Measurements from ENCODE around the gene ARPC2.

Gene ARPC2

DNA sequence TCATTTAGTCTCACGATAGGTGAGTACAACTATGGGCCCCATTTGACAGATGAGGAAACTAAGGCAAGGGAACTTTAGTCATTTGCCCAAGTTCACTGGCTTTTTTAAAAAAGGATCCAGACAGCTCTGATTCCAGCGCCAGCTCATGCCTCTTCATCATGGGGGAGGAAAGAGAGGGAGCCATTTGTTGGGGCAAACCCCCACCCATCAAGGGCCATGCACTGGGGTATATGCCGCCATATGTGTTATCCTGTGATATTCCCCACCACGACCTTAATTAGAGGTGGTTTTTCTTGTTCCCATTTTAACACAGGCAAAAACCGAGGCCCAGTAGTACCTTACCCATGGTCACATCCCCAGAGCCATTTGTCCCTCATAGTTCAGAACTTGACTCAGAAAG is 43.2 kb downstream of the ARPC2 start:
- 87 to 93% methylated on average over 5 of the region's 5 CpGs for WGBS, 2 experiments
- Histone ChIP-seq H3K9me3 (ENCODE audit: control insufficient read depth, low read length) (no peaks in the 10 kb centered on the region), H3K36me3 (ENCODE audit: control insufficient read depth, insufficient read depth, low read length) (peaks cover 15% of the 10 kb centered on the region), H3K27me3 (ENCODE audit: control insufficient read depth, insufficient read depth, low read length, poor library complexity, severe bottlenecking) (no peaks in the 10 kb centered on the region), H3K4me1 (ENCODE audit: control insufficient read depth, insufficient read depth, low read length) (peaks cover 13% of the 10 kb centered on the region), H3K4me3 (ENCODE audit: insufficient read depth, low read depth, low read length) (no peak overlapping the region), H3K27ac (ENCODE audit: insufficient read depth, low read depth, low read length, poor library complexity, severe bottlenecking) (no peak overlapping the region)

DNA sequence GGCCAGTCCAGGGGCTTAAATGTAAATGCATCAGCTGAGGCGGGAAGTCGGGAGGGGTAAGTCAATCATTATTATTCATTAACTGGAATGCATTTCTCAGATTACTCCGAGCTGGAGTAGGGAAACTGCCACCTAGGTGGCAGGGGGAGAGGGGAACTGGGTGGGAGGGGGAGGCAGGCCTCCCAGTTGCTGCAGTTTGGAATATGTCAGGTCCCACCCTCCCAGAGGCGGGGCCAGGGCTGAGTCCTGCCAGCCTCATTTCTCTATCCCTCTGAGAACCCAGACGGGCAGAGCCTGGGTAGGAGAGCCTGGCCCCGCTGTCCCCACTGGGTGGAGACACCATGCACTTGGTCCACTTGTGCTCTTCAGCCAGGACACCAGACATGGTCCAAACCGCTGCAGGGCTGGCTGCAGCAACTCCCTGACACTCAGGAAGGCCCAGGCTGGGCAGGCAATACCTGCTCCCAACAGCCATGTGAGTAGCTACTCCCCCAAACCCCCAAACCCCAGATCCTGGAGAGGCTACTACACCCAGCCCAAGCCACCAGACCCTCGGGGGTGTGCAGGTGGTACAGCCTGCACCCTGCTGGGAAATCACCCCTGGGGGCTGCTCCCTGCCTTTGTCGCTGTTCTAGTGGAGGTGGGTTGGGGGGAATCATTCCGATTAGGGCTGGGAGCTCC is 43.9 kb downstream of the ARPC2 start, which contains the start of gene GPBAR1:
TSS of gene GPBAR1 (plus strand) at position 274 of the 681 bp plus-strand sequence. CDS start 1,710 bp downstream, outside the sequence.
- Histone ChIP-seq H3K27ac (ENCODE audit: insufficient read depth, low read depth, low read length, poor library complexity, severe bottlenecking) (peak within 1 kb of the TSS; percentile 50), H3K9me3 (ENCODE audit: control insufficient read depth, low read length) (no peaks in the 10 kb centered on the region), H3K4me1 (ENCODE audit: control insufficient read depth, insufficient read depth, low read length) (peaks cover 13% of the 10 kb centered on the region), H3K27me3 (ENCODE audit: control insufficient read depth, insufficient read depth, low read length, poor library complexity, severe bottlenecking) (no peaks in the 10 kb centered on the region), H3K4me3 (ENCODE audit: insufficient read depth, low read depth, low read length) (no peak within 1 kb of the TSS), H3K36me3 (ENCODE audit: control insufficient read depth, insufficient read depth, low read length) (peaks cover 15% of the 10 kb centered on the region)
- WGBS, 2 experiments = 38 to 44% methylated on average over 9 to 10 of the region's 10 CpGs

DNA sequence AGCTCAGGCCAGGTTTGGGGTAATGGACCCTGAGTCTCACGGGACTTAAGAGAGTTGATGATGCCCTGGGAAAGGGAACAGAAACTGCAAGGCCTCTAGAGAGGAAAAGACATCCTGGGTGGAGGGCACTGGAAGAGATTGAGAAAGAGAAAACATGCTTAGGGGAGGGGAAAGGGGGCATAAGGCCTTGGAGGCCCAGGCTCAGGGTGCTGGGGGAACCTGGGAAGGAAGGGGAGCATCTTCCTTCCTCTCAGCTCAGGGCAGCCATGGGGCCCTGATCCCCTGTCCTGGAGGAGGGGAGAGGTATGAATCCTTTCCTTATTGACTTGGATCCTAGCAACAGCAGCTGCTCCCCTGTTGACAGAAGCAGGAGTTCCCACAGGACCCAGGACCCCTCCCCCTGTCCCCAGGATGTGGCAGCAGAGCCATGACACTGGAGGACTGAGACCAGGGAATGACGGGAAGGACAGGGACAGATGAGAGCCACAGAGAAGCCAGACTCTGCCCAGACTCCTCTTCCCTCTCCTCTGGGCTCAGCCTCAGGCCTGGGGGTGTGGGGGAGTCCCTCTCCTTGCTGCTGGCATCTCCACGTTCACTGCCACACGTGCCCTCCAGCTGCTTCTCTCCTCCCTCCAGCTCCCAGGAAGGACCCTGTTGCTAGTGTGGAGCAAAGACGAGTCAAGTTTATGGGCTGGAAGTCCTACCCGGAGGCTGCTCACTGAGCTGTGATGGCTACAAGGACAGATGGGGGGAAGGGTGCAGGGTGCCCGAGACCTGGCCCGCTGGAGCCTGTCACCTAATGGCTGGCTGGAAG is 44.6 kb downstream of the ARPC2 start:
- H3K27me3 ChIP-seq (ENCODE audit: control insufficient read depth, insufficient read depth, low read length, poor library complexity, severe bottlenecking) = no peaks in the 10 kb centered on the region
- H3K36me3 ChIP-seq (ENCODE audit: control insufficient read depth, insufficient read depth, low read length) = peaks cover 22% of the 10 kb centered on the region
- H3K4me3 ChIP-seq (ENCODE audit: insufficient read depth, low read depth, low read length) = no peak overlapping the region
- no peaks in the 10 kb centered on the region for H3K9me3 ChIP-seq (ENCODE audit: control insufficient read depth, low read length)
- peaks cover 13% of the 10 kb centered on the region for H3K4me1 ChIP-seq (ENCODE audit: control insufficient read depth, insufficient read depth, low read length)
- WGBS, 2 experiments = 74 to 75% methylated on average over 8 of the region's 8 CpGs
- peak overlapping the region; percentile 50 for H3K27ac ChIP-seq (ENCODE audit: insufficient read depth, low read depth, low read length, poor library complexity, severe bottlenecking)

DNA sequence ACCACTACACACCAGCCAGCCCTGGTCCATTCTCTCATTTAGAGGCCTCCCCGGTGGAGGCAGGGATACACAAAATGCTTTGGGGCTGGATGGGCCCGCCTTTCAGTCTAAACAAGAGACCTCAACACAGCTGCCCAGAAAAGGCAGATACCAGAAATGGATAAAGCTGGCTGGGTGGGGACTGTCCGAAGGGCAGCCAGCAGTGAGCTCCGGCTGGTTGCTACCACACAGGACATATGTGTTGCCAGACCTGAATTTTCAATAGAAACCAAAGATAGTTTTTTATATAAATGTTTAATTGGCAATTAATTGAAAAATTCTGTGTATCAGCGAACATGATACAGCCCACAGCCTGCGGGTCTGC is 45.2 kb downstream of the ARPC2 start:
- 94 to 95% methylated on average over 6 of the region's 6 CpGs for WGBS, 2 experiments
- no peaks in the 10 kb centered on the region for H3K9me3 ChIP-seq (ENCODE audit: control insufficient read depth, low read length)
- no peak overlapping the region for H3K4me3 ChIP-seq (ENCODE audit: insufficient read depth, low read depth, low read length)
- H3K27me3 ChIP-seq (ENCODE audit: control insufficient read depth, insufficient read depth, low read length, poor library complexity, severe bottlenecking) = no peaks in the 10 kb centered on the region
- H3K27ac ChIP-seq (ENCODE audit: insufficient read depth, low read depth, low read length, poor library complexity, severe bottlenecking) = peak overlapping the region; percentile 50
- peaks cover 13% of the 10 kb centered on the region for H3K4me1 ChIP-seq (ENCODE audit: control insufficient read depth, insufficient read depth, low read length)
- H3K36me3 ChIP-seq (ENCODE audit: control insufficient read depth, insufficient read depth, low read length) = peaks cover 24% of the 10 kb centered on the region

DNA sequence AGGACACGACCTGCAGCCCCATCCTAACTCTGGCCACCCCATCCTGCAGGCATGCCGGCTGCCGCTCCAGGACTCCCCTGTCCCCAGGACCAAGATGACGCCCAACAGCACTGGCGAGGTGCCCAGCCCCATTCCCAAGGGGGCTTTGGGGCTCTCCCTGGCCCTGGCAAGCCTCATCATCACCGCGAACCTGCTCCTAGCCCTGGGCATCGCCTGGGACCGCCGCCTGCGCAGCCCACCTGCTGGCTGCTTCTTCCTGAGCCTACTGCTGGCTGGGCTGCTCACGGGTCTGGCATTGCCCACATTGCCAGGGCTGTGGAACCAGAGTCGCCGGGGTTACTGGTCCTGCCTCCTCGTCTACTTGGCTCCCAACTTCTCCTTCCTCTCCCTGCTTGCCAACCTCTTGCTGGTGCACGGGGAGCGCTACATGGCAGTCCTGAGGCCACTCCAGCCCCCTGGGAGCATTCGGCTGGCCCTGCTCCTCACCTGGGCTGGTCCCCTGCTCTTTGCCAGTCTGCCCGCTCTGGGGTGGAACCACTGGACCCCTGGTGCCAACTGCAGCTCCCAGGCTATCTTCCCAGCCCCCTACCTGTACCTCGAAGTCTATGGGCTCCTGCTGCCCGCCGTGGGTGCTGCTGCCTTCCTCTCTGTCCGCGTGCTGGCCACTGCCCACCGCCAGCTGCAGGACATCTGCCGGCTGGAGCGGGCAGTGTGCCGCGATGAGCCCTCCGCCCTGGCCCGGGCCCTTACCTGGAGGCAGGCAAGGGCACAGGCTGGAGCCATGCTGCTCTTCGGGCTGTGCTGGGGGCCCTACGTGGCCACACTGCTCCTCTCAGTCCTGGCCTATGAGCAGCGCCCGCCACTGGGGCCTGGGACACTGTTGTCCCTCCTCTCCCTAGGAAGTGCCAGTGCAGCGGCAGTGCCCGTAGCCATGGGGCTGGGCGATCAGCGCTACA is 45.9 kb downstream of the ARPC2 start:
- Histone ChIP-seq H3K27me3 (ENCODE audit: control insufficient read depth, insufficient read depth, low read length, poor library complexity, severe bottlenecking) (no peaks in the 10 kb centered on the region), H3K36me3 (ENCODE audit: control insufficient read depth, insufficient read depth, low read length) (peaks cover 27% of the 10 kb centered on the region), H3K4me1 (ENCODE audit: control insufficient read depth, insufficient read depth, low read length) (peaks cover 13% of the 10 kb centered on the region), H3K9me3 (ENCODE audit: control insufficient read depth, low read length) (no peaks in the 10 kb centered on the region), H3K4me3 (ENCODE audit: insufficient read depth, low read depth, low read length) (no peak overlapping the region), H3K27ac (ENCODE audit: insufficient read depth, low read depth, low read length, poor library complexity, severe bottlenecking) (no peak overlapping the region)
- WGBS, 2 experiments = 94% methylated on average over 39 of the region's 39 CpGs

DNA sequence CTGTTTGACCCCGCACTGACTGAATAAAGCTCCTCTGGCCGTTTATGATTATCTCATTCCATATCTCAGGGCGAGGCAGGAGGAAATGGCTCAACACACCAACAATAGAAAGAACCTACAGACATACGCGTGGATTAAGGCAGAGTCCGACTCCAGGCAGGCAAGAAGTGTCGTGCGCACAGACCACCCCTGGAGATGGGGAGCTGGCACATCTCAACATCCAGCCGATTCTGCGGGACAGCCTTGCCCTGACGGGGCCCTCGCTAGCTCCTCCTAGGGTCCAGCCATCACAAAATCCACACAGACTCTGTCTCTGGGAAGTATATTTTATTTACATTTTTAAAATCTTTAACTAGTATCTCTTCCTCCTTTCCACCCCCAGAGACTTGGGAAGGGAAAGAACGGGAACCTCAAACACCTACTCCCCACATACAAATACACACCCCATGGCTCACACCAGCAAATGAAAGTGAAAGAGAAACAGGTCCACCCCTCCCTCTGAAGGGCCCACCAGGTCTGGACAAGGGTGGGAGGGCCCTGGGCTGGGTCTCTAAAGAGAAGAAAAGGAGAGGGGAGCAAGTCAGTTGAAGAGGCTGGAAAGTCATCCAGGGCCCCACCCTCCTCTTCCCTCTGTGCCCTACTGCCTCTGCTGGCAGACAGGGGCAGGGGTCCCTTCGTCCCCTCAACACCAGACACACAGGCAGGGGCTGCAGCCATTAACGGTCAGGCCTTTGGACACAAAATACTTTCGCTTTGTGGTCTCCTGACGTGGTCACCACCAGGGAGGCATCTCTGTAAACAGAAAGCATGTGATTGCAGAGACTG is 47.0 kb downstream of the ARPC2 start:
- Histone ChIP-seq H3K9me3 (ENCODE audit: control insufficient read depth, low read length) (no peaks in the 10 kb centered on the region), H3K4me3 (ENCODE audit: insufficient read depth, low read depth, low read length) (no peak overlapping the region), H3K4me1 (ENCODE audit: control insufficient read depth, insufficient read depth, low read length) (peaks cover 14% of the 10 kb centered on the region), H3K27me3 (ENCODE audit: control insufficient read depth, insufficient read depth, low read length, poor library complexity, severe bottlenecking) (no peaks in the 10 kb centered on the region), H3K27ac (ENCODE audit: insufficient read depth, low read depth, low read length, poor library complexity, severe bottlenecking) (no peak overlapping the region), H3K36me3 (ENCODE audit: control insufficient read depth, insufficient read depth, low read length) (peaks cover 27% of the 10 kb centered on the region)
- WGBS, 2 experiments = 90 to 92% methylated on average over 17 of the region's 17 CpGs

DNA sequence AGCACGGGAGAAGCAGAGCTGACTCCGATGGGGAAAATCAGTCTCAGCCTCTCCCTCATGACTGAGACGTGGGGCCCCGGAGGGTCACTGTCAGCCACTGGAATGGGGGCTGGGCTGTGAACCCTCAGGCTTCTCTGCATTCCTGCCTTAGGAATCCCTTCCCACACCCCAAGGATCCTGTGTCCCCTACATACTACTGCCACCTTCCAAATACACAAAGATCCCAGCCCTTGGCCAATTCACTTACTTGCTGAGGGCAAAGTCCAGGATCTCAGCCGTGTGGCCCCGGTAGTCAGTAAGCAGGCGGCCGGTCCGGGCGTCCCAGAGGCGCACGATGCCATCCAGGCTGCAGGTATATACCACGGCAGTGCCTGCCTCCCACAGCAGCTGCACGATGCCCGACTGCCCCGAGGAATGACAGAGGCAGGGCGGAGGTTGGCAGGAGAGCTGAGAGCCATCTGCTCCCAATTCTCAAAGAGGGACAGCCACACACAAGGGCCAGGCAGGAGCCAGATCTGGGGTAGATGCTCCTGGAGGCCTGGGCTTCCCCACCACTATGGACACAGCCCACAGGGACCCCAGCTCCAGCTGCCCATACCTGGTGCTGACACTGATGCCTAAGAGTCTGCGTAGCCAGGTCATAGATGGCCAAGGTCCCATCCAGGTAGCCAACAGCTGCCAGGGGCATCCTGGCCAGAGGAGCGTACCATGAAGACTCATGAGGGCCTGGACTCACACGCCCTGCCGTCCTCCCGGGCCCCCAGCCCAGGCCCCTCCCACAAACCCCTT is 48.0 kb downstream of the ARPC2 start:
- 94 to 96% methylated on average over 22 of the region's 22 CpGs for WGBS, 2 experiments
- no peaks in the 10 kb centered on the region for H3K9me3 ChIP-seq (ENCODE audit: control insufficient read depth, low read length)
- H3K4me1 ChIP-seq (ENCODE audit: control insufficient read depth, insufficient read depth, low read length) = peaks cover 17% of the 10 kb centered on the region
- no peaks in the 10 kb centered on the region for H3K27me3 ChIP-seq (ENCODE audit: control insufficient read depth, insufficient read depth, low read length, poor library complexity, severe bottlenecking)
- no peak overlapping the region for H3K4me3 ChIP-seq (ENCODE audit: insufficient read depth, low read depth, low read length)
- no peak overlapping the region for H3K27ac ChIP-seq (ENCODE audit: insufficient read depth, low read depth, low read length, poor library complexity, severe bottlenecking)
- H3K36me3 ChIP-seq (ENCODE audit: control insufficient read depth, insufficient read depth, low read length) = peaks cover 27% of the 10 kb centered on the region

DNA sequence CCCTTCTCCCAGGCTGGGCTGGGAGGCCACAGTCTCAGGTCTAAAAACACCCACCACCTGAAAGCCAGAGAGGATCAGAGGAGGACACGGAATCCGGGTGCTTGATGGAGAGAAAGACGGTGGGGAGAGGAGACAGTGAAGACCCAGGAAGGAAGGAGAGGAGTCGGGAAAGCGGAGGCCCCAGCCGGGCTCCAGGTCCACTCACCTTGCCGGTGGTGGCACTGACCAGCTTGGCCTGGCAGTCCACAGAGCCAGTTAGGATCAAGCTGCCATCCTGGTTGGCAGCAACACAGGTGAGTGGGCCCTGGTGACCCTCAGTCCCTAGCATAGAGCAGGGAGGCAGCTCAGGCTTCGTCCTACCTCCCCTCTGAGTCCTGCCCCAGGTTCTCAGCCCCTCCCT is 48.6 kb downstream of the ARPC2 start:
- Histone ChIP-seq H3K27me3 (ENCODE audit: control insufficient read depth, insufficient read depth, low read length, poor library complexity, severe bottlenecking) (no peaks in the 10 kb centered on the region), H3K4me3 (ENCODE audit: insufficient read depth, low read depth, low read length) (no peak overlapping the region), H3K4me1 (ENCODE audit: control insufficient read depth, insufficient read depth, low read length) (peaks cover 17% of the 10 kb centered on the region), H3K9me3 (ENCODE audit: control insufficient read depth, low read length) (no peaks in the 10 kb centered on the region), H3K36me3 (ENCODE audit: control insufficient read depth, insufficient read depth, low read length) (peaks cover 27% of the 10 kb centered on the region), H3K27ac (ENCODE audit: insufficient read depth, low read depth, low read length, poor library complexity, severe bottlenecking) (no peak overlapping the region)
- WGBS, 2 experiments = 94 to 95% methylated on average over 8 of the region's 8 CpGs
